ENCODE data around the gene COX7A2L.
"Not testable (repeated sequence)": the region's sequence is repeated elsewhere in the genome, so short reads cannot be mapped to it uniquely, and the experiment has no call there.

COX7A2L gene

DNA sequence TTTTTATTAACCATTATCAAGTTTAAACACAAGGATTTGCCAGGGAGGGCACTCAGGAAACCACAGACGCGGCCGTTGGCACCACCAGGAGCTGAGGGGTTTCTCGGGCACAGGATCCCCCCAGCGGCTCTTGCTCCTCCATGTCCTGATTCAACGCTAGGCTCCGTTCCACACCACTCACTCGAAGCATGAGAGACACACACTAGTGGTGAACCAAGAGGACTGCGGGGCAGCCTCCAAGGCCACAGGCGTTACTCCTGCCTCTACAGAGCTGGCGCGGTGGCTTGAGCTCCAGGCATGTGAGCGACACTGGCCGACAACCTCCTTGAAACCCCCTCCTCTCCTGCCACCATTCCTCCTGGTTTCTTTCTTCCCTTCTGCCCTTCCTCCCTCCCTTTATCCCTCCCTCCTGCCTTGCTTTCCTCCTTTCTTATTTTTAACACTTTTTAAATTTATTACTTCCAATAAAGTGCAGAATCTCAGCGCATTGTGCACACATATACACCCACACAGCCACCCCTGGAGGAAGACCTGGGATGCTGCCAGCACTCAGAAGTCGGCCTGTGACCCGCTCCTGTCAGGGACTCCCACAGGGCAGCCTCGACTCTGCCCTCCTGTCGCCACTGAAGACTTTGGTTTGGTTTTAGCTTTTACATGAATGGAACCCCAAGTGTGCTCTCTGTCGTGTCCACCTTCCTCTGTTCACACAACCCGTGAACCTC lies 21.7 kb downstream of the COX7A2L start:
- no peak for DNase-seq (ENCODE audit: low read depth)

DNA sequence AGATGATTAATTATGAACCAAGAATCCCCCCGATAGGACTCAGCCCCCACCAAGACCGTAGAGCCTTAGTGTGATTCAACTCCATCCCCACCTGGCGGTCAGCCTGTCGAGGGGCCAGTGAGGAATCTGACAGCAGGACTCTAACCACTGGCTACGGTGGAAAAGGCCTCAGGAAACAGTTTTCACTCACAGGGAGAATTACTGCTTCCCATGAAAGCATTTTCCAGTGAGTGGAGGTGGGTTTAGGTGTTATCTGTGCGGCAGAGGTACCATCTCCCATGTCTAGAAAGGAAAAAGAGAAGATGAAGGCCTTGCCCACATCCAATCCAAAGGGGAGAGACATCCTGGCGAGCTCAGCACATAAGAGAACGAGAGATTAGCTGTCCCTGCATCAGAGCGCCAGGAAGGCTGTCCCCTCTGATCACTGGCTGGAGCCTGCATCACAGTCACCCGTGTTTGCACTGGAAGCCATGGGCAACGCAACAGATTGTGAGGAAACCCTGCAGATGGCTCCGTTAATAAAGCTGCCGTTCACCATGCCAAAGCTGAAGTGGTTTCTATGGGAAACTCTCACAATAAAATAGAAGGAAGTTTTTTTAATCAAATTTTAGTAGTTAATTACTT lies 22.3 kb downstream of the COX7A2L start:
- DNase-seq (ENCODE audit: low read depth), result no peak

DNA sequence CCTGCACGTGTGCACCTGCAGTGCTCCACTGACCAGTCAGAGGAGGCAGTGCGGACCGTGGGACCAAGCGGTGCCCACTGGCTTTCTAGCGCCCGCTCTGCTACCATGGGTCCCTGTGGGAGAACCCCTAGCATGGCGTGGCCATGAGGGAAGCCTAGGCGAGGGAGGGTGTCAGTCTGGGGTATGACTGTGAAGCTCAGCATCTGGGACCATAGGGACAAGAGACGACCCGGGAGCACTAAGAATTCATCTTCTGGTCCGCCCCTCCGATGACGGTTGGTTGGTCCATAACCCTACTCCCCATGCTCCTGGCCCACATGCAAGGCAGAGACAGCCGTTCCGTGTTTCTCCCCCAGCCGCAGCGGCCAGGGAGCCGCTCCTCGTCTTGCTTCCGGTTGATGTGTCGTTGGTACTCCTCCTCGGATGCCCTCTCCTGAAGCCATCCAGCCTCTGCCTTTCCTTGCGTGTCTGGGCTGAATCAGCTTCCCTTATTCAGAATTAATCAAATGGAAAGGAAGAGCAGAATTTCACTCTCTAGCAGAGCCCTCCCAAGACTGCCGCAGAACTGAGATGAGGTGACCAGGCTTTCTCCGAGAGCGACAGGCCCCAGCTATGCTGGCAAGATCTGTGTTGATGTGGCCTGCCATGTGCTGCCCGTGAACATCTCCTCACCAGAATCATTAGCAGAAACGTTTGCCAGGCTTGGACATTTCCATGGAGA lies 23.0 kb downstream of the COX7A2L start:
- no peak for DNase-seq (ENCODE audit: low read depth)

DNA sequence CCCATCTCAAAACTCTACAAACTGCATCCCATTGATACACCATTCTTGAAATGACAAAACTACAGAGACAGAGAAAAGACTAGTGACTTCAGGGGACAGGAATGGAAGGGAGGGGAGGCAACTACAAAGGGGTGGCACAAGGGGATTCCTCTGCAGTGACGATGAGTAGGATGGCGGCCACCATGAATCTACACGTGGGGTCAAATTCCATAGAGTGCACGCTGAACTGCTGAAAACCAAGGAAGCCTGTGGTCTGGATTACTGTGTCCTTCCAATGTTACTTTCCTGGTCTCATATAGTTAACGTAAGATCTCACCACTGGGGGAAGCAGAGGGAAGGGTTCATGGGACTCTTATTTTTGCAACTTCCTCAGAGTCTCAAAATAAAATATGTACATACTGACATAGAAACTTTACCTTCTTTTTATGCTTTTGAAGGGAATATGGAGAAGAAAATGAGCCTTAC lies 23.6 kb downstream of the COX7A2L start:
- DNase-seq (ENCODE audit: low read depth), result no peak

DNA sequence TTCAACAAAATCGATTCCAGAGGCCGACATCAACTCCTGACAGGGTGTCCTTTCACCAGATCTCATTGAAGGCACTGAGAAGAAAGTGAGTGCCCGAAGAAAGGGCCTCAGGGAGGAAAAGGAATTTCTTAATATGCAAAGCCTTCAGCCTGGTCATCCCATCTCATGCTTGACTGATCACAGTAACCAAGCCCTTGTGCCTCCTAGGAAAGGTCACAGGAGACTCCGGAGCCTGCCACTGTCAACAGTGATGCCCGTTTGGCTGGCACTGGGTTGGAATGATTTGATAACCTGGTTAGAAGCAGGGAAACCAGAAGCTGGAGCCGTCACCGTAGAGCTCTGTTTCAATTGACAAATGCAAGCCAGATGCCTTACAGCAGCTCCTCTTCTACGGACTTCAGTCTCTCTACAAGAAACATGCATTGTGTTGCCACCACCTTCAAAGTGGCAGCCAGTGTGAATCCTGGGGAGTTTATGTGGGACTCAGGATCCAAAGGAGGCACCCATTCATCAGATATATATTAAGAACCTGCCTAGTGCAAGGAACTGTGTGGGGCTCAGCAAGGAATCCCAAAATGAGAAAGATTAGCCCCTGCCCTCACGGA lies 24.6 kb downstream of the COX7A2L start:
- DNase-seq (ENCODE audit: low read depth), result no peak

DNA sequence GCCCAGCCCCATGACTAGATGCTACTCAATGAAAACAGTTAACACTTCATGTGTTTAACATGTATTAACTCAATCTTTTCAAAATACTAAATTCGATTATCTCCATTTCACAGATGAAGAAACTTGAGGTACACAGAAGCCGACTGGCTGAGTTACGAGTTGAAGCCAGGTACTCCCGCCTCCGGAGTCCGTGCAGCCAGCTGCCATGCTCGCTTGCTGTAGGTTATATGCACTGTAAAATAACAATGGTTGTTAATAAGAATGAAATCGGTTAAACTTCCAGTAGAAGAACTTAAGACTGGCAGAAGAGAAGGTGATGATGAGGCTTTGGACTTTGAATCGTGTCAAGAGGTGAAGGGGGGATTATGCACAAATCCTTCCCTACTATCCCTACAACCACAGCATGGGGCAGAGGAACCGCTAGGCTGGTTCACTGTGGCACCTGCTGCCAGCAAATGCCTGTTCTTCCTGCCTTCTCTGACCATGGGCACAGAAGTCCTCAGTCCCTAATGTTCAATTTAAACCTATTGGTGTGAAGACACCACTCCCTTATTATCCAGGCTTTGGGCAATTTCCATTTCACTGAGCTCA lies 25.4 kb downstream of the COX7A2L start:
- DNase-seq (ENCODE audit: low read depth), result no peak

DNA sequence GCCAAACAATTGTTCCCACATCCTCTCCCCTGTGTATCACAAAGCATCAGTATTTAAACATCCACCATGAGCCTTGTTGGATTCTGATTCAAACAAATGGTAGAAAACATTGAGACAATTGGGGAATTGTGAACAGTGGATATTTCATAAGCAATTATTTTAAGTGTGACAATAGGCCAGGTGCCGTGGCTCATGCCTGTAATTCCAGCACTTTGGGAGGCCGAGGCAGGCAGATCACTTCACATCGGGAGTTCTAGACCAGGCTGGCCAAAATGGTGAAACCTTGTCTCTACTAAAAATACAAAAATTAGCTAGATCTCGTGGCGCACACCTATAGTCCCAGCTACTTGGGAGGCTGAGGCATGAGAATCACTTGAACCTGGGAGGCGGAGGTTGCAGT lies 26.2 kb downstream of the COX7A2L start:
- not testable (repeated sequence) for DNase-seq (ENCODE audit: low read depth)

DNA sequence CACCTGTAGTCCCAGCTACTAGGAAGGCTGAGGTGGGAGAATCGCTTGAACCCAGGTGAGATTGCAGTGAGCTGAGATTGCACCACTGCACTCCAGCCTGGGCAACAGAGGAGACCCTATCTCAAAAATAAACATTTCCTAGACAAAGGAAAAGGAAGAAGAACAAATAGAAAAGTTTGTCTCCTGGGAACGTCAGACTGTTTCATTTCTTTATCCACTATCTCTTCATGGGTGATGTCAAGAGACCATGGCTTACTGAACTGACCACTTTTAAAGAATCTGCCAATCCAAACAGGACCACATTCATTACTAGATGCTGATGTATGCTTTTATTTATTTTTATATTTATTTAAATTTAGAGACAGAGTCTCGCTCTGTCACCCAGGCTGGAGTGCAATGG lies 26.8 kb downstream of the COX7A2L start:
- no peak for DNase-seq (ENCODE audit: low read depth)

DNA sequence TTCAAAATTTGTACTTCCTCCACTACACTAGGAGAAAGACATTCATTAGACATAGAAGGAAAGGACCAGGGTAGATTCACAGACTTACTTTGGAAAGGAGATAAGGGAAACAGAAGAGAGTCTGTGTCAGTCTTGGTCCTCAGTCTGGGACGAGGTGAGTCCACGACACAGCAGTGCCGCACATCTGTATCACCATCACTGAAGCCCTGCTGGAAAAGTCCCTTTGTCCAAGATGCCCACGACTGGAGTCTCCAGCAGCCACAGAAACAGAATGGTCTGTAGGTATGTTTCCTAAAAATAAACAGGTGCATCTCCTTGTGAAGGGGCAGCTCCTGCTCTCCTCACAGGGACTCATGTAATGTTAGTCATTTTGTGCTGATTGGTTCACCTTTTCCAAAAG lies 27.4 kb downstream of the COX7A2L start:
- DNase-seq (ENCODE audit: low read depth), result no peak

DNA sequence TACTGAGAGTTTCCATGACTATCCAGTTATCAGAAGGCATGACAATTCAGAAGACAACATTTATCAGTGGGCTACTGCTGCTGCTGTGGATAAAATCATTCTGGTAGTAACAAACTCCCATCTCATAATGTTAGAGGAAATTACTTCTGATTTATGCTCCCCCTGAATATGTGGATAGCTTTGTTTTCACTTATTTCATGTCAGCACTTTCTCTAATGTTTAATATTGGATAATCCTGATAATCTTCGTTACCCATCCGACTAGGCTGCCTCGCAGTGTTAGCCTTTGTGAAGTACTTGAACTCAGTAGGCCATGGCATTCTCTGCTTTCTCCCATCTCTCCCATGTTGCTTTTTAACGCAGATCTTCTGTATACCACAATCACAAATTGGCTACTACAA lies 28.4 kb downstream of the COX7A2L start:
- DNase-seq (ENCODE audit: low read depth), result no peak

DNA sequence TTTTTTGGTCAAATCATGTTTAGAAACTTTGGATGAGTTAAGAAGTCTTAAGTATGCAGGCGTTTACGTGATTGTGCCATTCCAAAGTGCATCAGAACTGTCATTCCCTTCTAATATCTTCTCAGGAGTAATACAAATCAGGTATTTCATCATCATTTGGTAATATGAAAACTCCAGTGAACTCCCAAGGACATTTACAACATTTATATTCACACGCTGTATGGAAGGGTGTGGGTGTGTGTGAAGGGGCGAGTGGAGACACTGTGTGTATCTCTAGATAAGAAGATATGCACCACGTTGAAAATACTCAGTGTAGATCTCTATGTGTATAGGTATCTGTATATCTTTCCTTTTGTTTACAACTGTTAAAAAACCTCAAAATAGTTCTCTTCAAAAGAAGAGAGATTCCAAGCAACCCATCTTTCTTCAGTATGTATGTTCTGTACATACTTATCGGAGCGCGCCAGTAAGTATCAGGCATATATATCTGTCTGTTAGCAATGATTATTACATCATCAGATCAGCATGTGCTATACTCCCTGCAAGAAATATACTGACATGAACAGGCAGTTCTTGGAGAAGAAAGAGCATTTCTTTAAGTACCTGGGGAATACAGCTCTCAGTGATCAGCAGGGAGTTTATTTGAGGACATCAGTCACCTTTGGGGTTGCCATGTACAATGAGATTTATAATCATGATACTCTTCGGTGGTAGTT lies 29.3 kb downstream of the COX7A2L start:
- DNase-seq (ENCODE audit: low read depth), result no peak

DNA sequence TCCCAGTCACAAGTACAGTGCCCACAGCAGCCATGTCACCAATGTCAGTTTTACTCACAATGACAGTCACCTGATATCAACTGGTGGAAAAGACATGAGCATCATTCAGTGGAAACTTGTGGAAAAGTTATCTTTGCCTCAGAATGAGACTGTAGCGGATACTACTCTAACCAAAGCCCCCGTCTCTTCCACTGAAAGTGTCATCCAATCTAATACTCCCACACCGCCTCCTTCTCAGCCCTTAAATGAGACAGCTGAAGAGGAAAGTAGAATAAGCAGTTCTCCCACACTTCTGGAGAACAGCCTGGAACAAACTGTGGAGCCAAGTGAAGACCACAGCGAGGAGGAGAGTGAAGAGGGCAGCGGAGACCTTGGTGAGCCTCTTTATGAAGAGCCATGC lies 31.3 kb downstream of the COX7A2L start:
- DNase-seq (ENCODE audit: low read depth), result no peak

DNA sequence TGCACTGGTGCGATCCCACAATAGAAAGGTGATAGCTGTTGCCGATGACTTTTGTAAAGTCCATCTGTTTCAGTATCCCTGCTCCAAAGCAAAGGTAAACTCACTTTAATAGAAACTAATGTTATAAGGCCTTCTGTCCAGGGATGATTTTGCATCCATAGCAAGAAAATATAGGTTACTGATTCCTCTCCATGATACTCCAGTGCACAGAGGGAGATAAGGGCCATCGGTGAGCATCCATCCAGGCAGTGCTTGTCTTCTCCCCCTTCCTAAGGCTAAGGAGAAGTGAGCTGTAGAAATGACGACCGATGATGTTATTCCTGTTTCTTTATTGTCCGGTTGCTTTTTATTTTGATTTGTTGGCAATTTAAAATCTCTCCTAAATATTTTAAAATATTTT lies 32.1 kb downstream of the COX7A2L start:
- no peak for DNase-seq (ENCODE audit: low read depth)

DNA sequence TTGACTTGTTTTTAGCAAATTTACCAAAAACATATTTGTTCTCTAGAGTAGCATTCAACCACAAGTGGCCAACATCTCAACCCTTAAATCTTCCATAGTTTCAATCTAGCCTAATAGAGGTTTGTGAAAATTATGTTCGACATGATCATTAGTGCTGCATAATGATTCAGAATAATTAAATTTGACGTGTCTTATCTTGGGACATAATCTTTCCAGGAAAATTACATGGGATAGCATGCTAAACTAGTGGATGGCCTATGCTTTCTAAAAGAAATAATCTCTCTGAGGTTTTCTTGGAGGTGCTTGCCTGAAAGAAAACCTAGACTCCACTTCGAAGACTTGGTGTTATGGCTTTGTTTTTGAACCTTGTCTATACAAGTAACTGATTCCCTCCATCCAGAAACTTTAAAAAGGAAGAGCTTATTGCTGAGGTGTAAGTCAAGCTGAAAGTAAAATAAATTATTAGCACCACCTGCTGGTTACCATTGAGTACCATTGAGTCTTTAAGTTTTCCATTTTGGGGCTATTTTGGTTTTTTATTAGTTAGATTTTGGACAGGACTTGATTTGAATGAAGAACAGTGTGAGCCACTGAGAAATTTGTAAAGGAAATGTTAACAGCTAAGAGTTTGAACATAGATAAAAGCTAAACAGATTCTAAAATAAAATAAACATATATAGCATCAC lies 32.7 kb downstream of the COX7A2L start:
- DNase-seq (ENCODE audit: low read depth), result no peak

DNA sequence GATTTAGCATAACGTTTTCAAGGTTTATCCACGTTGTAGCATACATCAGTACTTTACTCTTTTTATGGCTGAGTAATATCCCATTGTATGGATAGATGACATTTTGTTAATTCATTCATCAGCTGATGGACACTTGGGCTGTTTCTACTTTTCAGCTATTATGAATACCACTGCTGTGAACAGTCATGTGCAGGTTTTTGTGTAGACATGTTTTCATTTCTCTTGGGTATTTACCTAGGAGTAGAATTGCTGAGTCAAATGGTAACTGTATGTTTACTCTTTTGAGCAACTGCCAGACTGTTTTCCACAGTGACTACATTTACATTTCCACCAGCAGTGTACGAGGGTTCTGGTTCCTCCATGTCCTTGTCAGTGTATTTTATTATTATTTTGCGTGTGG lies 33.9 kb downstream of the COX7A2L start:
- DNase-seq (ENCODE audit: low read depth), result no peak

DNA sequence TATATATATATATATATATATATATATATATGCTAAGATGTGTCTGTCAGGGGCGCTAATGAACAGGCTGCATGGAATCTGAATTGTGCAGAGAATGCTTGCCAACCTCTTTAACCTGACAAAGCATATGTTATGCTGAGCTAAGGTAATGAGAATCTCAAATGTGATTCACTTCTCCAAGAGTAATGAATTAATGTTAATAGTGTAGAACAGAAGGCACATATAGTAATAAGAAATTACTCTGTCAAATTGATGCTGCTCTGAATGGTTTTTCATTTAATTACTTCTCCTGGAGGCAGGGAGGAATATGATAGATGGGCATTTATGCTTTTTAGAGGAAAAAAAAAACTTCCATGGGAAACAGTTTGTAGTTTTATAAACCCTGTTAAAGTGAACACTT lies 35.4 kb downstream of the COX7A2L start:
- DNase-seq (ENCODE audit: low read depth), result no peak

DNA sequence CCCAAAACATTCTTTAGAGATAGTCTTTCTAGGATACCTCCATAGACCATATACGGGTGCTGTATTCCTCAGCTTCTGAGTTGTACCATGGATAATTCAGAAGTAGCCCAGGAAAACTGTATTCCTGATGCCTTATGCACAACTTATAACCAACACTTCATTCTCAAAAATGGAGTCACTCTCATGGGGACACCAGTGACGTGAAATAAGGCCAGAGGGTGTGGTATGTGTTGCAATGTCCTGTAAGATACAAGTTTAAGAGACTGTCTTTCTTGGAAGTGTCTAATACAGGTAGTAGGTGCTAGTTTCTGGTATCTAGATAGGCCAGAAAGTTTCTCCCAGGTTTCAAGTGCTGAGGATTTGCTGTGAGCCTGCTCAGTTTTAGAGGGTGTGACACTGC lies 36.1 kb downstream of the COX7A2L start:
- DNase-seq (ENCODE audit: low read depth), result no peak

DNA sequence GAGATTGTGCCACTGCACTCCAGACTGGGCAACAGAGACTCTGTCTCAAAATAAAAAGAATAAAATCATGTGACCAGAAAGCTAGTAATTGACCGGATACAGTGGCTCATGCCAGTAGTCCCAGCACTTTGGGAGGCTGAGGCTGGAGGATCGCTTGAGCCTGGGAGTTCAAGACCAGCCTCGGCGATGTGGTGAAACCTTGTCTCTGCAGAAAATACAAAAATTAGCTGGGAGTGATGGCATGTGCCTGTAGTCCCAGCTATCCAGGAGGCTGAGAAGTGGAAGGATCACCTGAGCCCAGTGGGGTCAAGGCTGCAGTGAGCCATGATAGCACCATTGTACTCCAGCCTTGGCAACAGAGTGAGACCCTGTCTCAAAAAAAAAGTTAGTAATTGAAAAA lies 36.8 kb downstream of the COX7A2L start:
- no peak for DNase-seq (ENCODE audit: low read depth)

DNA sequence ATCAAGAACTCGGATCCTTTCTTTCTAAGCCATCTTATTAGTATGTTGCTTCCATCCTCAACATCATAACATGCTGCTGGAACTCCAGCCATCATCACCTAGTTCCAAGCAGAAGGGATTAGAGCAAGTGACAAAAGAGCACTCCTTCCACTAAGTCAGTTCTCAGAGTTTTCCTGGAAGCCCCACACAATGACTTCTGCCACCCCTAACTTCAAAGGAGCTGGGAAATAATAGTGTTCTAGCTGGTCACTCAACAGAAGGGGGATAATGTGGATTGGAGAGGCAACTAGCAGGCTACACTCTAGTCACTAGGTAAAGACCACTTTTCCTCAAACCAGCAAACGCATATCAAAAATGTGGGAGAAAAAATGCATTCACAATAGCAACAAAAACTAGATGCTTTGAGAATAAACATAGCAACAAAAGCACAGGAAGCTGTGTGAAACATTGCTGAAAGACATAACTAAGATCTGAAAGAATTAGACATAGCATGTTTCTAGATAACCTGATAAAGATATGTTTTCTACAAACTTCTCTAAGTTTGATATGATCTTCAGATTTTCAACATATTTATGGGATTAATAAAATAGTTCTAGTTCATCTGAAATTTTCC lies 39.5 kb downstream of the COX7A2L start:
- DNase-seq (ENCODE audit: low read depth), result no peak

DNA sequence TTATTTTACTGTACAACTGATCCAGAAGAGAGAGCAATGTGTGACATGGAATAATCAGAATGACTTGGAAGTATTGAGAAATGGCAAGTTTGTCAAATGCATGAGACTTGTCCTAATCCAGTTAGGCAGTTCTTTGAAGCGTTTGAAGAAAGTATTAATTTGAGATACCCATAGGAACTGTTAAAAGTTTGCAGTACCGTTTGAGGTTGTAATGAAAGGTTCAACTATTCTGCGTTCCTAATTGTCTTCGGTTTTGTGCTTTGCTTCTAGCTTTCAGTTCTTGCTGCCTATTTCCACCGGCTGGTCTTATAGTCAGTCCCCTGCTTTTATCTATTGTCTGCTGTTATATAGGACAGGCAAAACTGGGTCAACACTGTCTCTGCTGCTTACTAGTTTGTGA lies 41.8 kb downstream of the COX7A2L start:
- DNase-seq (ENCODE audit: low read depth), result no peak

DNA sequence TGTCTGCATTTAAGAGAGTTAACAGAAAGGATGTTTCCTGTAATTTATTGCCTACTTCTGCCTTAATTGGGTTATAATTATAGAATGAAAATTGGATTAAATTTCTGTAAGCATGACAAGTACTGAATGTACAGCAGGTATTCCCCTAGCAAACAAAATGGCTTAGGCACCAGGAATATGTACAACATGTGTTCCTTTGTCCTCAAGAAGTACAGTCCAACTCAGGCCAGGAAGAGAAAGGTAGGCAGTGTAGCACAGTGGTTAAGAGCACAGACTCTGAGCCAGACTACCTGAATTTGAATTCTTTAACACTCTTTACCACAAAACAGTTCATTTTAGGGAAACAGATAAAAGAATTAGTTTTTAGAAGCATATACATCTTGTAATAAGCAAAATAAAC lies 43.1 kb downstream of the COX7A2L start:
- DNase-seq (ENCODE audit: low read depth), result no peak
